NK-92 (cell line): ENCODE data around the gene P2RY14.

Source experiments
- DNase-seq: peaks from one replicate; lab custom pipeline; 2025; ENCODE audit not compliant: unreplicated experiment; lab: John Stamatoyannopoulos, UW

Gene P2RY14

GRCh38 chr3:151301787-151302186 lies 23.4 kb upstream of the P2RY14 start:
- no peak for DNase-seq

DNA sequence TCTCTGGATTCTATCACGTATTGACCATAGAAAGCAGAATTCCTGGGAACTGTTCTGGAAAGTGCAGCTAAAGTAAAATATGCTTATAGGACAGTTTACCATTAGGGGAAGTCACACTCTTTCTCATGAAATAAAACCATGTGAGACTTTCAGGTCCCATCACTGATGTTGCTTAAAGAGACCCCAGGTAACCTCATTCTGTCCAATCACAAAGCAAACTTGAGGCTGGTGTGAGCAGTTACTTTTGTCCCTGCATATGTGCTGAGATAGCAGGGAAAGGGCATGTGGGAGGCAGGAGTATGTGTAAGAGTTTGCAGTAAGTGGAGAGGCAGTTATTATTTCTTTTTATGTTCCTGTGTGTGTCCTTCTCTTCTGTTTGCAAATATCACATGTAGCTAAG lies 22.2 kb upstream of the P2RY14 start:
- no peak for DNase-seq

- no peak for DNase-seq
Observed at GRCh38 chr3:151299006-151299405, 20.7 kb upstream of the P2RY14 start.

- DNase-seq = no peak
Observed at GRCh38 chr3:151297429-151297828, 19.1 kb upstream of the P2RY14 start.

DNA sequence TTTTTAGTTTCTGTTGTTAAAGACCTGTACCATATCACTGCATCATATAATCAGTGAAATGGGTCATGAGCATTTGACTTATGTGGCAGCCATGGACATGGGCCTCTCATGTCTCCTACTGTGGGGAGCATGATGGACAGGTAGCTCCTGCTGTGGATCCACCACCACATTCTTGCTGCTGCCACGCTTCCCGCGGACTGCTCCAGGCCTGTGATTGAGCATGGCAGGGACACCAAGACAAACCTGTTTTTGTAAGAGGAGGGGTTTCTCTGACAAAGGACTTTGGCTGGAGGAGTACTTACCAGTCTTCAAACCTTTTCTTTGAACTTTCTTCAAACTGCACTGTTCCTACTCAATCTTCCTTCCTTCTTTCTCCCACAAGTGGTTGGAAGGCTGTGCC lies 17.9 kb upstream of the P2RY14 start:
- DNase-seq = no peak

GRCh38 chr3:151293127-151293526 lies 14.8 kb upstream of the P2RY14 start:
- DNase-seq = no peak

DNA sequence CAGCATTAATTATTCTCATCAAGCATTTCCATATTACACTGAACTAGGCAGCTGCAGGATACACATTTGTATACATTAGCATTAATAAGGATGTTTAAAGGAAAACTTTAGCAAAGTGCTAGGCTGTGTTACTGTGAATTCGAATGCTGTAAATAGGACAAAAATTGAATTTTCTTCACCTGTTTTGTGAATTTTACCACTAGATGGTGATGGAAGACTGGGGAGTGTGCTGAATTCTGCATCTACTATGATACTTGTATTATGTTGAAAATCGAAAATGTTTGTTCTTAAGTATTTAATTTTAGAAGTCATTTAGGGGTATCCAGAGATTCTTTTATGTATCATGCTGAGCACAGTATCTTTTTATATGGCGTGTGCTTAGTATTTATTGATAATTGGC lies 12.3 kb upstream of the P2RY14 start:
- no peak for DNase-seq

GRCh38 chr3:151289445-151289844 lies 11.1 kb upstream of the P2RY14 start:
- no peak for DNase-seq

DNA sequence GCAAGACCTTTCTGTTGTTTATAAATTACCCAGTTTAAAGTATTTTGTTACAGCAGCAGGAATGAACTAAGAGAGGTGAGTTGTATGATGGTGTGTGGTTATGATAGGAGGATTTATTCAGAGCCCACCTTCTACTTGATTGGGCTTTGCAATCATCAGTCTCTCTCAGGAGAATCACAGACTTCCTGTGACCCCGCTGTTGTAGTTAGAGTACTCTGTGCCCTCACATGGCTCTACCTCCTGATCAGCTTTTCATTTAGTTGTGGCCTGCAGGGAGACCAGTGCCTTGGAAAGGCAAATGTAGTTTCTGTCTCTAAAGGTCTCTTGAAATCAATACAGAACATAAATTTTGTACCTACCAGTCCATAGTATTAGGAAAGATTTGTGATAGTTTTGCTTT lies 7.6 kb upstream of the P2RY14 start:
- DNase-seq = no peak

- DNase-seq = no peak
Observed at GRCh38 chr3:151283907-151284461, 5.6 kb upstream of the P2RY14 start.

DNA sequence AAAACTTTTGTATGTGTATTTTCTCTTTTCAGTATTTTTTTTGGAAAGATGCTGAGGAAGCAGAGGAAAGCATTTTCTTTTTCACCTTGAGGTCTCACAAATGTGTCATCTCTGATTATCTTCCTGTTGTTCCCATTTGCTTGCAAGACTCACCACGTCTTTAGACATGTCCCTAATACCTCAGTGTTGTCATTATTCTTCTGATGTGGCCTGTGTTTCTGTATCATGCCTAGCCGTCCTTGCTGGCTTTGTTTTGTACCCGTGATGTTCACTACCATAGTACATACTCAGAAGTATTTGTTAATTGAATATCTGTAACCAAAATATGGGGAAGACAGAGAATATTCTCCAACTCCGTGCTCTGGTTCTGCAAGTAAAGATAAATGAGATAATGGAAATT lies 5.0 kb upstream of the P2RY14 start:
- no peak for DNase-seq

- DNase-seq = no peak
Observed at GRCh38 chr3:151282921-151283320, 4.6 kb upstream of the P2RY14 start.

- no peak for DNase-seq
Observed at GRCh38 chr3:151281671-151282324, 3.5 kb upstream of the P2RY14 start.

DNA sequence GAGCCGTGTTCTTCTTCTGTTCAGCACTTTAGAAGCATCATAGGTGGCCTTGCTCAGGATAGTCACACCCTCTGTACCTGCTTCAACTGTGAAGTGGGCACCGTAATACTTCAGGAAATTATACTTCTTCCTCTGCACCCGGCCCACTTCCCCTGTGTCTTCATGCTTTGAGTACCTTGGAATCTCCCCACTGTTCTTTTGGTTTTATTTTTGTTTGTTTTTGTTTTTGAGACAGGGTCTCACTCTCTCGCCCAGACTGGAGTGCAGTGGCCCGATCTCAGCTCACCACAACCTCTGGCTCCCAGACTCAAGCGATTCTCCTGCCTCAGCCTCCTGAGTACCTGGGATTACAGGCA lies 1.7 kb downstream of the P2RY14 start:
- no peak for DNase-seq

GRCh38 chr3:151276038-151276686 lies 2.2 kb downstream of the P2RY14 start:
- no peak for DNase-seq

GRCh38 chr3:151275091-151275490 lies 3.3 kb downstream of the P2RY14 start:
- no peak for DNase-seq

DNA sequence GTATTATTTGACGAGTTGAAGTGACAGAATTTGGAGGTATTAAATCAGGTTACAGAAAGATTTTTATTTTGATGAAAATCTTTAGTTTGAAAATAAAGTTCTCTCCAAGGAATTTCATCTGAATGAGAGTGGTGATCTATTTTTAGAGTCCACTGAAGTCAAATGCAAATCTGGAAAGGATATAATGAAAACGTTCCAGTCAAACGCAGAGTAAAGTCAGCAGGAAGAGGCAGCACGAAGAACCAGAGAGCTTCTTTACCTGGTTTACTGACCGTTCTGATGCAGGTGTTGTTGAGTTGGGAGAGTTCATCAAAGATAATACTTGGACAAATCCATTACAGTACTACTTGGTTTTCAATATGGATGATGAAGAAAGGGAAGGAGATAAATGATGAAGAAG lies 8.7 kb downstream of the P2RY14 start:
- no peak for DNase-seq

GRCh38 chr3:151268267-151269235 lies 9.8 kb downstream of the P2RY14 start:
- DNase-seq = no peak

DNA sequence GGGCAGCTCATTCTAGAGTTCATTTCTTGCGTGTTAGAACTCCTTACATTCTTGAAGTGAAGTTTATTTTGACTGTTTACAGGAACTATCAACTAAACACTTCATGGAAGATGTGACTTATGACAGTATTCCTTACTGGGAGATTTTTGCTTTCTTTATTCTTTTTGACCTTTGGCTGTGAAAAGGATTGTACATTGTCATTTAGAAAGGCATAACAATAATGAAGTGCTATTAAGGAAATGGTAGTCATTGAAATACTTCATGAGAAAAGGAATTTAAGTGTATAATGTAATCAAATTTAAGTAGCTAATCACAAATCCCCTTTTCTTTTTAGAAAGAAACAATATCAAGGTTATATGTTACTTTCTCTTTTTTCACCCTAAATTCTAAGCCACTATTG lies 11.3 kb downstream of the P2RY14 start:
- no peak for DNase-seq

DNA sequence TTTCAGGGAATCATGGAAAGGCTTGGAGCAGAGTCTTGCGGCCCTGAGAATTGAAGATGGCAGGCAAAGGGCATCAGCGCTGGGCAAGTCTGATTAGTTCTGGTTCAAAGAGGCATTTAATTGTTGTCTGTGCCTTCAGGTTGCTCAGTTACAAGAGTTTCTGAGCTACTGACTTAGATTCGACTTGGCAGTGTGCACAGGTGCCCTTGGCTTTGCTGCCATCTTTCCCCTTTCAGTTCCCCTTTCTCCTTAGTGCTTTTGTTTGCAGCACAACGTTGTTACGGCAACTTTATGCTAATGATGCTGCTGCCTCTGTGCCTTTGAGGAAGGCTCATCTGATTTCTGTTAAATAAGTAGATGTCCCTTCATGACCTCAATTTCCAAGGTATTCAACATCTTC lies 12.5 kb downstream of the P2RY14 start:
- no peak for DNase-seq

DNA sequence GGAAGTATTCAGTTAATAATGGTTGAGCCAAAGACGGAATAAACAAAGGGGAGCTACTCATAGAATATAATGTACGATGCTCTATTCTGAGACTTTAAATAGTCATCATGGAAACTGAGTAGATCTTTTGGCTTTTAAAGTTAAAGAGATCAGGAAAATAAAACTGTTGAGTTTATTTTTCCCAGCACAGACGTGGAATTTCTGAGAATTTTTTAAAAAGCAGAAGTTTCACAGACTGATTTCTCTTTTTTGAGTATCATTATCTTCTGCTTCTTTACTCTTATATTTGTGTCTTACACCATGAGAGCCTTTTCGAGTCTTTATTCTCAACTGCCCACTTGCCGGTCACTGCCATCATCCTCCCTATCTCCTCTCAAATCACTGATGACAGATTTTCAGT lies 13.2 kb downstream of the P2RY14 start:
- no peak for DNase-seq

GRCh38 chr3:151264605-151265004 lies 13.7 kb downstream of the P2RY14 start:
- no peak for DNase-seq
